Measurements from ENCODE around the gene ZDHHC14. TPM values are rescaled to one million over a fixed set of nuclear protein-coding genes. Genes with fewer than 3 reads are reported as not detected.

Gene ZDHHC14
- total and polyA plus RNA-seq, 4 donors: 4.3 to 18.3 (median 8.9) TPM

DNA sequence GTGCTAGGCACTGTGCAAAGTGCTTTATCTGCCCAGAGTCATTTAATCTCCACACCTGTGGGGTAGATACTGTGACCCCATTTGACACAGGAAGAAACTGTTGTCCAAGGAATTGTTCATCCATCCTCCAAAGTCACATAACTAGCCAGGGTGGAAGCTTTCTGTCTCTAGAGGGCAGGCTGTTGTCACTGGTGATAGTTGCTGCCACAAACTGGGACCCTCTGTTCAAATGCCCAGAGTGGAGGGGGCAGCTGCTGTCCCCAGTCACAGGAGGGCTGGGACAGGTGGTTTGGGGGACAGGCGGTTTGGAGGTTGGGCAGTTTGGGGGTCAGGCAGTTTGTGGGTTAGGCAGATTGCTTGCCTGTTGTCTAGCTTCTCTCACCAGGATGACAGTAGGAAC, 41.6 kb upstream of the ZDHHC14 start:
- Histone ChIP-seq H3K4me3 (no peak overlapping the region), H3K36me3 (ENCODE audit: control insufficient read depth in 4 of 4, insufficient read depth in 4 of 4, low read length in 4 of 4) (no peaks in the 10 kb centered on the region), H3K27ac (ENCODE audit: low read depth in 1 of 2, low read length in 1 of 2) (no peak overlapping the region), H3K4me1 (ENCODE audit: control insufficient read depth in 5 of 5, insufficient read depth in 5 of 5, low read length in 5 of 5) (no peaks in the 10 kb centered on the region), H3K9me3 (ENCODE audit: control insufficient read depth in 4 of 4, insufficient read depth in 3 of 4, low read length in 3 of 4) (no peaks in the 10 kb centered on the region), H3K9ac (ENCODE audit: insufficient read depth in 1 of 2, low read length in 2 of 2) (no peak overlapping the region), H3K27me3 (ENCODE audit: control insufficient read depth in 3 of 3, insufficient read depth in 3 of 3, low read length in 2 of 3) (no peaks in the 10 kb centered on the region)
- no peak for DNase-seq
- 83 to 94% methylated on average over 1 of the region's 1 CpG for WGBS, 2 donors
- no peak for TF ChIP-seq CTCF (IDR thresholded peaks at IDR 0.05; ENCODE audit: control extremely low read depth, extremely low read depth)
- no peak for ATAC-seq (ENCODE audit: insufficient read depth, low FRiP score)

- 55 to 80% methylated on average over 4 of the region's 4 CpGs for WGBS, 2 donors
- Histone ChIP-seq H3K9ac (ENCODE audit: insufficient read depth in 1 of 2, low read length in 2 of 2) (no peak overlapping the region), H3K27ac (ENCODE audit: low read depth in 1 of 2, low read length in 1 of 2) (no peak overlapping the region), H3K4me3 (no peak overlapping the region), H3K4me1 (ENCODE audit: control insufficient read depth in 5 of 5, insufficient read depth in 5 of 5, low read length in 5 of 5) (no peaks in the 10 kb centered on the region), H3K36me3 (ENCODE audit: control insufficient read depth in 4 of 4, insufficient read depth in 4 of 4, low read length in 4 of 4) (no peaks in the 10 kb centered on the region), H3K27me3 (ENCODE audit: control insufficient read depth in 3 of 3, insufficient read depth in 3 of 3, low read length in 2 of 3) (no peaks in the 10 kb centered on the region), H3K9me3 (ENCODE audit: control insufficient read depth in 4 of 4, insufficient read depth in 3 of 4, low read length in 3 of 4) (no peaks in the 10 kb centered on the region)
- DNase-seq (peak; percentile 14 to 26 (median 21)), ATAC-seq (ENCODE audit: insufficient read depth, low FRiP score) (no peak)
- TF ChIP-seq CTCF (IDR thresholded peaks at IDR 0.05; ENCODE audit: control extremely low read depth, extremely low read depth): no peak
These were observed 37.3 kb upstream of the ZDHHC14 start for GRCh38 chr6:157343732-157344131.

GRCh38 chr6:157346373-157346772, 34.6 kb upstream of the ZDHHC14 start:
- Histone ChIP-seq H3K9me3 (ENCODE audit: control insufficient read depth in 4 of 4, insufficient read depth in 3 of 4, low read length in 3 of 4) (no peaks in the 10 kb centered on the region), H3K27me3 (ENCODE audit: control insufficient read depth in 3 of 3, insufficient read depth in 3 of 3, low read length in 2 of 3) (no peaks in the 10 kb centered on the region), H3K4me3 (no peak overlapping the region), H3K4me1 (ENCODE audit: control insufficient read depth in 5 of 5, insufficient read depth in 5 of 5, low read length in 5 of 5) (no peaks in the 10 kb centered on the region), H3K27ac (ENCODE audit: low read depth in 1 of 2, low read length in 1 of 2) (no peak overlapping the region), H3K9ac (ENCODE audit: insufficient read depth in 1 of 2, low read length in 2 of 2) (no peak overlapping the region), H3K36me3 (ENCODE audit: control insufficient read depth in 4 of 4, insufficient read depth in 4 of 4, low read length in 4 of 4) (no peaks in the 10 kb centered on the region)
- DNase-seq: no peak
- no peak for ATAC-seq (ENCODE audit: insufficient read depth, low FRiP score)
- TF ChIP-seq CTCF (IDR thresholded peaks at IDR 0.05; ENCODE audit: control extremely low read depth, extremely low read depth): no peak
- 83 to 97% methylated on average over 2 of the region's 2 CpGs for WGBS, 2 donors

- TF ChIP-seq CTCF (IDR thresholded peaks at IDR 0.05; ENCODE audit: control extremely low read depth, extremely low read depth): no peak
- Histone ChIP-seq H3K4me1 (ENCODE audit: control insufficient read depth in 5 of 5, insufficient read depth in 5 of 5, low read length in 5 of 5) (no peaks in the 10 kb centered on the region), H3K9ac (ENCODE audit: insufficient read depth in 1 of 2, low read length in 2 of 2) (no peak overlapping the region), H3K4me3 (no peak overlapping the region), H3K9me3 (ENCODE audit: control insufficient read depth in 4 of 4, insufficient read depth in 3 of 4, low read length in 3 of 4) (peaks cover 0 to 2% (median 0%) of the 10 kb centered on the region in 4 donors), H3K27me3 (ENCODE audit: control insufficient read depth in 3 of 3, insufficient read depth in 3 of 3, low read length in 2 of 3) (no peaks in the 10 kb centered on the region), H3K27ac (ENCODE audit: low read depth in 1 of 2, low read length in 1 of 2) (no peak overlapping the region), H3K36me3 (ENCODE audit: control insufficient read depth in 4 of 4, insufficient read depth in 4 of 4, low read length in 4 of 4) (no peaks in the 10 kb centered on the region)
- no peak for DNase-seq
- 85 to 86% methylated on average over 8 of the region's 8 CpGs for WGBS, 2 donors
- no peak for ATAC-seq (ENCODE audit: insufficient read depth, low FRiP score)
These were observed 22.7 kb upstream of the ZDHHC14 start for GRCh38 chr6:157358287-157358686.

All from lung (tissue), 12 donors.